Myocyte (in vitro differentiated cells): ENCODE results near the gene EGFR. TPM values are rescaled to one million over a fixed set of nuclear protein-coding genes. Genes with fewer than 3 reads are reported as not detected.

Experiments used
- DNase-seq: peaks from one replicate; pipeline ENCODE4 v3.0.0-alpha.2; 2012; ENCODE audit warnings: low read depth
- total RNA-seq: library from RNA; depleted of rRNA; stranded (reverse); fragments of >200 nt; gene quantifications from 2 replicates; pipeline ENCODE4 v1.2.3, GENCODE V29; 2014

EGFR gene
- total RNA-seq, 1 donor from 2014 or later = 22.5 TPM

DNA sequence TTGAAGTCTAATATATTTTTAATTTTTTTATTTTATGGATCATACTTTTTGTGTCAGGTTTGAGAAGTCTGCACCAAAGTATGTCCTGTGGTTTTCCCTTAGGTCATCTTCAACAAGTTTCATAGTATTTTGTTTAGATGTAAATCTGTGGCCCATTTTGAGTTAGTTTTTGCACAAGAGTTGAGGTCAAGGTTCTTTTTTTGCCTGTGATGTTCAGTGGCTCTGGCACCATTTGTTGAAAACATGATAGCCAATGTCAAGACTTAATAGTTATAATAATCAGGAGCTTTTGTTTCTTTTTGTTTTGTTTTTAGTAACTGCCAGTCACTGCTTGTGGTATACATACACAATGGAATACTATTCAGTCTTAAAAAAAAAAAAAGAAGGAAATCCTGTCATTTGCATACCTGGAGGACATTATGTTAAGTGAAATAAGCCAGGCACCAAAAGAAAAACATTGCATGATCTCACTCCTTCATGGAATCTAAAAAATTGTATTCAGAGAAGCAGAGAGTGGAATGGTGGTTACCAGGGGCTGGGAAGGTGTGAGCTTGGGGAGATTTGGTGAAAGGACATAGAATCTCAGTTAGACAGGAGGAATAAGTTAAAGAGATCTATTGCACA lies 61.3 kb downstream of the EGFR start:
- no peak for DNase-seq

DNA sequence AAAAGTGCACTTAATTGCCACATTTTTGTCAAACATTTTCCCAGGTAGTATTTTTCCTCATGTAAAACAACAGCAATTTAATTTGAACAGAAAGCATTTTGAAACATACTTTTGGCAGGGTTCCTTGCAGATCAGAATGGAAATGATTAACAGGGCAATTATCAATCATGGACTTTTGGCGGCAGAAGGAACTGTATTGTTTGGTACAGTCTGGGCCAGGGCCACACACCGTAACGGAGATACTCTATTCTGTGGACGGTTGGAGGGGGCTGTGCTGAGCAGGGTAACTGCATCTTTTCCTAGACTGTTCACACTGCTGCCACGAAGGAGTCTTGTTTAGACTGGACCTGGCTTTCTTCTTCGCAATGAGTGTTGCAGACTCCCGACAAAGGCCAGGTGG lies 62.3 kb downstream of the EGFR start:
- DNase-seq = no peak

DNA sequence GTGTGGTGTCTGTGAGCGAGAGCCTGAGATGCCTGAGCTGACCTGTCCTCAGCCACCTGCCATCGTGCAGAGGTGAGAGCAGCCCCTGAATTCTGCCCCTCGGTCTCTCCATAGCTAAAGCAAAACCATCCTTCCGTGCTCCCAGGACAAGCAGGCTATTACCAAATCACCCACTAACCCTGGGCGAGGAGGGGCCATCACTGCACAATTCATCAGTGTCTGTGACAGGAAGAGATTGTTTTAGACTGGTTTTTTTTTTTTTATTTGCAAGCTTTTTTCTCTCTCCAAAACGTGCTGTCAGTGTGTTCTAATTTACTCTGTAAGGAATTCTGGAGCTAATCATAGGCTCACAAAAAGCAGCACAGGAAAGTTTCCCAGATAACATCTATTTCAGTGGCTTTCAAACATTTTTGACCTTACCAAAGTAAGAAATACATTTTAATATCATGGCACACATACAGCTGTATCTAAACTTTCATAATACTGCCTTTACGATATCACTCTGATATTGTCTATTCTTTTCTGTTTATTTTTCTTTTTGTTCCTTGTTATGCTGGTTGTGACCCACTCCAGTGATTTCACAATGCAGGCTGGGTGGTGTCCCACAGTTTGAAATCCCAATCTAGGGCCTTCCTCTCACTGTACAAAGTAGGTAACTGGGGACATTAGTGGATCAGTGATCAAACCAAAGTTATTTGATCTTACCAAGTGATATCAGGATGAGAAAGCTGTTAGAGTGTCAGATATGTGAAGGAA lies 62.8 kb downstream of the EGFR start:
- DNase-seq = no peak

DNA sequence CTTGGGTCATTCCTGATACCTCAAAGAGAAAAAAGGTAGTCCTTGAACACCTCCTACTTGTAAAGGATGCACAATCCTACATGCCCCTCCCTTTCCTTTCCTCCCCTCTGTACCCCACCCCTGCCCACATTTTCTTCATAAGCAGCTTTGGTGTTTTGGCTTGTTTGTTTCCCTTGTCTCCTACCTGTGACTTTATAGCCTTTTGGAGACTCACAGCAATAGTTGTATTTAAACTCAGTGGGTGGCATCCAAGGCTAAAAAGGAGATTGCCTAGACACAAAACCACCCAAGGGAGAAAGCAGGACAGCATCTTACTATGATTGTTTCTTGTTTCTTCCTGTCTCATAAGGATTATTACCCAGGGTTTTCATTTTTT lies 63.4 kb downstream of the EGFR start:
- DNase-seq = no peak

DNA sequence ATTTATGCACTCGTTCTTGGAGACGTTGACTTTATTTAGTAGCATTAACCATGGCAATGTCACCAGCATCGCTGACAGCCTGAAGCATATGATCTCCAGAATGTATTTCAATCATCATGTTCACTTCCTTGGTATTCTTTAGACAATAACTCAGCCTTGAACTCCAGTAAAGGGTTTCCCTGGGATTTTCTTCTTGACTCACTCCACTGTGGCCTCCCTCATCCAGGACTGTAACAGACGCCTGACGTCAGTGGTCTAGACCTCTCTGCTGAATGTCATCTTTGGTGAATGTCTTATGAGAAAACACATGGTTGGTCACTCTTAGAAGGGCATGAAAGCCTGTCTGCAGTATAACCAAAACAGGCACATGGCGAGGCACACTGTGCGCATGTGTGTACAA lies 64.4 kb downstream of the EGFR start:
- DNase-seq = no peak

DNA sequence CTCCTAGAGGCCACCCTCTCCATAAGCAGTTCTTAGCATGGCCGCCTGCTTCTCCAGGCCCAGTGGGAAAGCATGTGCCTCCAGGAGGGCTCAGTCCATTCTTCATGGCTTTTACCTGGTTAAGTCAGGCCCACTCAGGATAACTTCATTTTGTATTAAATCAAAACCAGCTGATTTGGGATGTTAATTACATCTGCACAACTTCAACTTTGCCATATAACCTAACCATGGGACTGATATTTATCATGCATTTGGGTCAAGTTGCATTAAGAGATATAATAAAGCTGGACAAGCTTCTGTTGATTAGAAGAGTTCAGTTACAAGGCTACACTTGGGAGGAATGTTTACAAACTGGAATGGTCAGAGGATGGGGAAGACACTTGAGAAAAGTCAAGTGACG lies 65.5 kb downstream of the EGFR start:
- no peak for DNase-seq

DNA sequence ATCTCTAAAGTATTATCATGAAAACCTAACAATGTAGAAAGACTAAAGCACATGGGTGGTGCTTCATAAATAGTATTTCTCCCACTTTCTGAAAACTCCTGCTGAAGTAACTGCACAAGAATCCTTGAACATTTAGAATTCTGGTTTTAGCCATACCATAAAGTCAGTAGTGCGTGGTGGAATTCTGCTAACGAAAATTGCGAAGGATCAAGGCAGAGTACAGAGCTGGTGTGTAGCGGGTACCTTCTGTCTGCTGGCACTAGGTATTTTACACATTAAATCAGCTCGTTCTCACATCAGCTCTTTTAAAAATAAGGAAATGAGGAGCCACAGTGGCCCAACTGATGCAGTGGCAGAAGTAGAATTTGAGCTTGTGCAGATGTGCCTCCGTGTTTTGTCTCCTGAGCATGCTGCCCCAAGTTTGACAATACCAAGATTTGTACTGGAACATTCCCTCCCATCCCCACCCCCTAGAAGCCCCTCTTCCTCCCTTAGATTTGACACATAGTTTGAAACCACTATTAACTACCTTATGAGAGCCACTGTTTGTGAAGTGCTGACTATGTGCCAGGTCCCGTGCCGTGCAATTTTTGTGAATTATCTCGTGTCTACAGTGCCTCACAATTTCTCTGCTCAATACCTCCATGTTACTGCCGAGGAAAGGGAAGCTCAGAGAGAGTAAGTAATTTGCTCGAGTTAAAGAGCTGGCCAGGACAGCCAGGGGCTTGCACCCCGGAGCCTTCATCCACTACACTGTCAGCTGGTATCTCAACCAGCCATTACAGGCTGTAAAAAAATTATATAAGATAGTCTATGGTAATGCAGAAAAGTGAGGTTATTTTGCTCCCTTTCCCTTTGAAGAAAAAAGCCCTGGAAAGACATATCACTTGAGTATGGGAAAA lies 66.9 kb downstream of the EGFR start:
- no peak for DNase-seq

DNA sequence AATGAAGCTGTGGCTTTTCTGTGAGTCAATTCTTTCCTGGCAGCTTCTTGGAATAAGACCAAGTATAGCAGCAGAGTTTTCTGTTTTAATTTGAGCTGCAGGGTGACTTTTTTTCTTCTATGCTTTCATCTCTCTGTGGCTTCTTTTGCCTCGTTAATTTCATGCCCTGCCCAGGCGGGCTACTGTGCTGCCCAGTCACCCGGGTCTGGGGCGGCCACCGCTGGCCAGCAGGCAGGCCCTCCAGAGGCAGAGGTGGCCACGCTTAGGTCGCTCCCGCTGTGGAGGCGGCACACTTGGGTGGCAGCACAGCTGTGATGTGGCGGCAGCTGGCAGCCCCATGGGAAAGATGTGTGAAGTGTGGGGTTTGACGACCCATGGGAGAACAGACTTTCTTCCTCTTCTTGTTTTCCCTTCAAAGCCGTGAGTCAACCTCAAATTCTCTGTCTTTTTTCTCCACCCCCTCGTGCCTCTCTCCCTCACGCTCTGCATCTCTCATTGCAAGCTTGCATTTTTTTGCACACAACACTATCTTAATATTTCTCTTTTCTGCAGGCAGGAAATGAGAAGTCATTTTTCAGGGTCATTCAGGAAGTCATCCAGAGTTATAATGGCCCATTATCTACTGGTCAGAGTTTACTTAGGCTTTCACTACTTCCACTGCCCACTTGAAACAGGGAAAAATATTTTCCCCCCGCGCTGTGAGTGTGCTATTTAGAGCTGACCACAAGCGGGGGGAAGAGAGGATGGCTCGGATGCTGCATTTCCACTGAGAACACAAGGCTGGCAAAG lies 67.8 kb downstream of the EGFR start:
- peak; percentile 91 for DNase-seq

DNA sequence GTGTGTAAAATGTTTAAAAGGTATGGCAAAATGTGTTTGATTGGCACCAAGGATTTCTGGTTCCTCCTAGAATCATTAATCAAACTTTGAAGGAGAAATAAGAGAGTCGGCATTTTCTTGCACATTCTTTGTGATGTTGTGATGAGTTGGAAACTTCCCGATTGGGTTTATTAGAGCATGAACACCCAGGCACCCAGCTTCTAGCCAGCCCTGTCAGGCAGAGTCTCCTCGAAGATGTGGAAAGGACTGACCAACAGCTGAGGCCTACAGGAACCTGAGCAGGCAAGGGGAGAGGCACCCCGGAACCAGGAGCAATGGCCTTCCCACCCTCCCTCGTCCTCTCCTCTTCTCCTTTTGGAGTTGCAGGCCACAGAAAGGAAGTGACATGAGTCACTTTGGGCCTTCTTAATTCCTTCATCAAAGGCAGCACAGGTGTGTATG lies 68.7 kb downstream of the EGFR start:
- DNase-seq = peak; percentile 51

DNA sequence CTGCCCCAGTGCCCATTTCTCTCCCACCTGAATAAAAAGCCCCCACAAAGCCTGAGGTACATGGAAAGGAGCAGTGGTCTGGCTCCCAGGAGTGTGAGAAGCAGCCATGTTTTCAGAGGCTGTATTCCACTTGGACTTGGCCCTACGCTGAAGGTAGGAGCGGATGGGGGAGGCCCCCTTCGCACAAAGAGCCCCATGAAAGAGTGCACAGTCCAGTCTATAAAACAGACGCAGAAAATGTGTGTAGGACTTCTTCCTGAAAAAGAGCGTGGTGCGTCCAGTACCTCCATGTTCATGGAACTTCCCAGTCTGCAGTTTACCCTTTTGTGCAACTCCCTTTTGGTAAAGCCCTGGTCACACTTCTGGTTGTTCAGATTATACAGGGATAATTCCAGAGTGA lies 69.3 kb downstream of the EGFR start:
- DNase-seq = no peak

DNA sequence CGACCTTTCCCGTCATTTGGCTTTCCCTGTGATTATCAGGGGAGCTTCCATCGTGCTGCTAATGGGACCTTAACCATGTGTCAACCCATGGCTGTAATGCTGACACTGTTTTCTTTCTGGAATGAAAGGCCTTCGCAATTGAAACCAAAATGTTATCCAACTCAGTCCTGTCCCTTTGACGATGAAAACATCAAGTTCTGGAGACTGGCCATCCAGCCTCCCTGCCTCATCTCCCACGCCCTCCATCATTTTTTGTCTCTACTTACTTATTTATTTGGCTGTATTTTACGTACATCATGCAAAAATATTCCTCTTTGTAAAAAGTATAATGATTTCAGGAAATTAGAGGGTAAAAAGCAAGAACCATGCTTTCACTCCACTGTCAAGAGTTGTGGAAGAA lies 69.8 kb downstream of the EGFR start:
- DNase-seq = no peak

DNA sequence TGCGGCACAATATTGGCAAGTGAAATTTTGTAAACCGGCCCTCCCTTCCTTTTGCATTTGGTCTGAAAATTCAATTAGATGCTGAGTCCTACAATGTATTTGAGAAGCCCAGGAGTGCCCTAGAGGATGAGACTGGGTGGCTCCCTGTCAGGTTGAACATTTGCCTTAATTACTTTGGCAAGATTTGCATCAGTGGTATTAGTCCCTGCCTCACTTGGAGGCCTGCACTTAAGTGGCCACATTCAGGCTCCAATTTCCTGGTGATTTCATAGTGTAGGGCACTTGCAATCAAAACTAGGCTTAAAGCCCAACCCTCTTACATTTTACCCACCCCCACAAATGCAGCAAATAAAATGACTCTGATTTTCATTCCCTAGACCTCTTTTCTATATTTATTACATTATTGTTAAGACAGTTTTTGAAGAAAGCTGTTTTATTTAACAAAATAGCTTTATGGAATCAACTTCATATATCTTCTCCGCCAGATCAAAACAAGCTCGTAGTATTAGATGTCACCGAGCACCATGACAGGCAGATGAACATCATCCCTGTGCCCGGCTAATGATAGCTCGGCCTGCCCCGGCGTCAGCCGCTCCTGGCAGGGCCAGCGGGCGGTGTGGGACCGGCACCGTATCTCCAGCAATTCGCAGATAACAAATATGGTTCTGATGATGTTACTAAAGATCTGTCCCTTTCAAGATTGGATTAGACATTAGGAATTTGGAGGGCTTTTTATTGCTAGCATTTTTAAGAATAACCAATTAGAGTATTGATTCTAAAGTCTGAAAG lies 73.6 kb downstream of the EGFR start:
- DNase-seq = no peak

DNA sequence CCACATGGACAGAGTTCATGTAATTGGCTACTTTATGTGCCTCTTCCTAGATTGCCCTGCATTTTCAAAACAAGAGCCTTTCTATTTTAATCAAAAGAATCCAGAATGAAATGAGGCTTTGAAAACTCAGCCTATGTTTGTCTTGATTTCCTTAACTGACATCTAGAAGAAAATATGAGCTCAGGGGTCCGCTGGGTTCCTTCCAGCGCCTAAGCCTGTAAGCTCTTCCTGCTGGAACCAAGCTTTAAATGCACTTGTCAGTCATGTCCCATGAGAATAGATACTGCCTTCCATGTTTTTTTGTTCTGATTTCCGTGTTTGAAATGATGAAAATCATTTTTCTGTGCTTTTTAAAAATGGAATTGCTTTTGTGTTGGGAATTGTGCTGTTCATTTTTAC lies 74.2 kb downstream of the EGFR start:
- no peak for DNase-seq

DNA sequence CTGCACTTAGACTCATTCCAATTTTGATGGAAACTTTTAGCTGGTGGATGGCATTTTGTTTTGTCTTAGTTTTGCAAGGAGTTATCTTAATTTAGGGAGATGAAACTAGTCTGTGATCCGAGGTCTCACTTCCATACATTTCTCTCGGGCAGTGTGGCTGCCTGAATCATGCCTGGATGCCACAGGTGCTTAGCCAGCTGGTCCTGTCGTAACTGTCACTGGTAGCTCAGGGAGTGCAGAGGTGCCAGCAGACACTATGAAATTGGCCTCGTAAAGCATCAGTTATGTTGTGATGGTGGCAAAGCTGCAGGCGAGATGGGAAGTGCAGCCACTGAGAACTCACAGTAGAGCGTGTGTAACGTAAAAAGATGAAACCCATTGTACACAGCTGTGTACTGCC lies 74.9 kb downstream of the EGFR start:
- no peak for DNase-seq

DNA sequence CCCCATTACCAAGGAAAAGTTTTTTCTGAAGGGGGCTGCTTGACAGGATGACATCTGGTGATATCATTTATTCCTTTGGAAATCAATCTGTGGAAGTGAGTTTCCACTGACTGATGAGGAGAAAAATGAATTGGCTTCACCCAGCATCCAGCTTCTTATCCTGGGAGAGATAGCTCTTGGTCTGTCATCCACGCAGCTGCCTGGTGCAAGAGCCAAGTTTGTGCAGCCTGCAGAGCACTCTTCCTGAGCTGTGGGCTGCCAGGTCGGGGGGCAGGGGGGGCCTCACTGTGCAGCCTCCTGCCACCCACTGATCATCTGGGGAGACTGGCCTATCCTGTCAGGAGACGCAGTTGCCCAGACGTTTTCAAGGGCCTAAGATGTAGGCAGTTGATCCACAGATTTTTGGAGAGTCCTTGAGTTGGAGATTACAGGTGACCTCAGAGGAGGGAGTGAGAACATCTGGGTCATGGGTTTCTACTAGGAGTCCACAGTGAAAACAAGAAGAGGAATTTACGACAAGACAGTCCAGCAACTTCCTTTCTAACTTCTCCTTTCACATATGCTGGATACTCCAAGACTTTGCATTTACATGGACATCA lies 75.4 kb downstream of the EGFR start:
- DNase-seq = no peak

DNA sequence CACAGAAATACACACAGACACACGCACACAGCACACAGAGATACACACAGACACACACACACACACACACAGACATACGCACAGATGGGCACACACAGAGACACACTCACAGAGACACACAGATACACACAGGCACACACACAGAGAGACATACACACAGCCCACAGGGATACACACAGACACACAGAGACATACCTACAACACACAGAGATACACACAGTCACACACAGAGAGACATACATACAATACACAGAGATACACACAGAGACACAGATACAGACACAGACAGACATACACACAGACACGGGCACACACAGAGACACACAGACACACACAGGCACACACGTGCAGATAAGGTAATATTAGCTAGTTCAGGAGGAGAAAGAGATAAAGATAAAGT lies 76.9 kb downstream of the EGFR start:
- DNase-seq = no peak

DNA sequence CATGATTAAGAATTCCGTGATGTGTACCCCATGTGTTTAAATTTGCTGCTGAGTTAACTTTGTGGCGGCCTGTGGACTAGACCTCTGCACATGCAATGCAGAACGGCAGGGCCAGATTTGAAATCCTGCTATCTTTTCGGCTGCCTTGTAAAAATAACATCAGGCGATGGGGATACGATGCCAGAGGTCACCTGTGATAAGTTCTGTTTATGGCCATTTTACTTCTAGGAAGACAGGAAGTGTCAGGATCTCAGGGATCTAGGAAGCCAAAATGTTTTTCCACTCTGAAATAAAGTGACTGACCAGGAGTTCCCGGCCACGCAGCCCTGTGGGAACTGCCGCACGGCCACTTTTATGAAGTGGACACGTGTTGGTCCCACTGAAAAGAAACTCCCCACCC lies 77.5 kb downstream of the EGFR start:
- DNase-seq = no peak

DNA sequence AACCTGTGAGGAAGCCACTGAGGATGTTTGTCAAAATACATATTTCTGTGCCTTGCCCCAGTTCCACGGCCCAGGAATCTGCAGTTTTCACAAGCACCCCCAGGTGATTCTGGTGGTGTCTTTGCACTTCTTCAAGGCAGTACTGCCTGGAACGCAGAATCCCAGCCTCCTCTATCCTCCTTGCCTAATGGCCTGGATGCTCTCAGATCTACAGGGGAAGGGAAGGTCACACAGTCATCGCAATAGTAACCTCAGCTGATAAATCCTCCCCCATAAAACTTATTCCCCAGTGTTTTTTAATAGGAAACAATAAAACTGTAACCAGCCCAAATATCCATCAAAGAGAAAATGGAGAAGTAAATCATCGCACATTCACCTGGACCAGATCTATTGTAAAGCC lies 78.3 kb downstream of the EGFR start:
- no peak for DNase-seq

DNA sequence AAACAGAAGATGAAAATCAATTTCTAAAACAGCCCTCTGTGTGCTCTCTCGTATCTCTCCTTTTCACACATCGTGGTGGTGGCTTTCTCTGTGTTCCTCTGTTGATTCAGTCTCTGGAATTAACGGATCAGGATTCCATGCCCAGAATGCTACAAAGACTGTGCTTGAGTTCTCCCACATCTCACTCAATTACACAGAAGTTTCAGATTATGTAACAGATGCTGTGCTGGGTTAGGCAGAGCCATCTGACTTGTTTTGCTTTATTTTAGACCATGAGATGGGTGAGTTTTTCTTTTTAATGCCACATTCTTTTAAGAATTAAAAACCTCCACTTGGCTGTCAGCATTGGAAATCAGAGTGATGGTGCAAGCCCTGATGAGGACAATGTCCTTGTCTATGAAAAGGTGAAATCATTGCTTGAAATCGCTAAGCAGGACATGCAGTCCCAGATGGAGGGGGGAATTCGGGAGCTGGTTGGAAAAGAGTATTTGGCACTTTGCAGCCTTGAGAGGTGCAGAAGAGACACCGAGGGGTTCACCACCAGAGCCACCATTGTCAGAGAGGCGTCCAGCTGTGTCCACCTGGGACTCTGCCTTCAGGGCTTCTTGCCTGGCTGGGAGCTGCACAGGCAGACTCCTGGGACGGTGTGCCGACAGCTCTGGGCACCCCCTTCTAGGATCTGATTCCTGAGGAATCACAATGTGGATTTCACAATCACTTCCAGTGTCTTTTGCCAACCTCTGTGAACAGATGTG lies 80.4 kb downstream of the EGFR start:
- no peak for DNase-seq
